ENCODE results near the gene RFPL3. TPM values are rescaled to one million over a fixed set of nuclear protein-coding genes. Genes with fewer than 3 reads are reported as not detected.

Gene RFPL3
- total and polyA plus RNA-seq, 10 of the 15 experiments (the other 5 are each of a cell fraction or from before 2014, with no cell fraction given): not detected

GRCh38 chr22:32327066-32327465 lies 30.6 kb upstream of the RFPL3 start (continued):
- TF ChIP-seq IKZF2 (IDR thresholded peaks at IDR 0.05) (no peak), PML (IDR thresholded peaks at IDR 0.05; ENCODE audit: low read length) (no peak), SUZ12 (IDR thresholded peaks at IDR 0.05; ENCODE audit: unreplicated experiment) (no peak), TCF3 (IDR thresholded peaks at IDR 0.05; ENCODE audit: borderline replicate concordance, insufficient read depth, low read depth, low read length) (no peak), CEBPB (IDR thresholded peaks at IDR 0.05; ENCODE audit: borderline replicate concordance in 1 of 2, low read depth in 2 of 2, low read length in 2 of 2) (no peak), ZBTB4 (CRISPR knock-in tag; IDR thresholded peaks at IDR 0.05) (no peak), ZBTB11 (CRISPR knock-in tag; IDR thresholded peaks at IDR 0.05) (no peak), BCL11A (IDR thresholded peaks at IDR 0.05; ENCODE audit: low read depth, low read length) (no peak), MYB (IDR thresholded peaks at IDR 0.05; ENCODE audit: borderline replicate concordance, low read depth, low read length) (no peak), HSF1 (IDR thresholded peaks at IDR 0.05; ENCODE audit: low read depth, low read length) (no peak)

Measured in GM12878 (cell line).